NCI-H2029 (cell line): ENCODE data around the gene SPEF1.

Source experiments
- DNase-seq: peaks from one replicate; lab custom pipeline; 2025; lab: John Stamatoyannopoulos, UW

The SPEF1 gene

GRCh38 chr20:3729811-3730540 lies 51.3 kb downstream of the SPEF1 start:
- no peak for DNase-seq

GRCh38 chr20:3729378-3729777 lies 51.9 kb downstream of the SPEF1 start:
- DNase-seq: no peak

GRCh38 chr20:3728876-3729275 lies 52.4 kb downstream of the SPEF1 start:
- no peak for DNase-seq

- DNase-seq: no peak
Observed at GRCh38 chr20:3728354-3728753, 52.9 kb downstream of the SPEF1 start.
